Endothelial cell of umbilical vein (primary cell): ENCODE measurements around the gene TTC4.

ENCODE experiments used
- EZH2 ChIP-seq: IDR thresholded peaks from 2 replicates; pipeline ENCODE4 v1.6.1; 2012; ENCODE audit warnings: borderline replicate concordance, low read depth, mild to moderate bottlenecking, moderate library complexity, low read length, inconsistent platforms; ENCODE audit not compliant: severe bottlenecking
- FOS ChIP-seq: IDR thresholded peaks from 2 replicates; pipeline ENCODE4 v1.6.1; 2011; ENCODE audit warnings: mild to moderate bottlenecking, low read length, moderate library complexity, borderline replicate concordance; ENCODE audit not compliant: insufficient read depth
- GATA2 ChIP-seq: IDR thresholded peaks from 2 replicates; pipeline ENCODE4 v1.7.0; 2011; ENCODE audit warnings: low read depth, mild to moderate bottlenecking, moderate library complexity, mixed read lengths, low read length; ENCODE audit not compliant: insufficient read length, insufficient read depth
- JUN ChIP-seq: IDR thresholded peaks from 2 replicates; pipeline ENCODE4 v1.6.1; 2011; ENCODE audit warnings: borderline replicate concordance, low read depth; ENCODE audit not compliant: insufficient read length, insufficient read depth
- POLR2A ChIP-seq: IDR thresholded peaks from 2 replicates; pipeline ENCODE4 v1.6.1; 2012; ENCODE audit warnings: low read depth, mild to moderate bottlenecking, control low read depth, low read length
- POLR2AphosphoS5 ChIP-seq: IDR thresholded peaks from 2 replicates; pipeline ENCODE4 v1.6.1; 2012; ENCODE audit warnings: low read depth, mild to moderate bottlenecking, control low read depth, low read length, moderate library complexity; ENCODE audit not compliant: insufficient read depth
- TF ChIP-seq, protein P1 (sequence below), 2 donors: IDR thresholded peaks; 1 replicate in 1 of 2; 2 replicates in 1 of 2; pipeline ENCODE4 v1.5.1; 2011; ENCODE audit warnings: low read length in 2 of 2, mild to moderate bottlenecking in 2 of 2, moderate library complexity in 2 of 2, control low read depth in 1 of 2, inconsistent platforms in 1 of 2, low read depth in 1 of 2; ENCODE audit not compliant: insufficient read depth in 1 of 2; ENCODE audit errors: extremely low read depth in 1 of 2

GRCh38 chr1:54706419-54706818, 9.2 kb upstream of the TTC4 start:
- TF ChIP-seq, protein P1, sequence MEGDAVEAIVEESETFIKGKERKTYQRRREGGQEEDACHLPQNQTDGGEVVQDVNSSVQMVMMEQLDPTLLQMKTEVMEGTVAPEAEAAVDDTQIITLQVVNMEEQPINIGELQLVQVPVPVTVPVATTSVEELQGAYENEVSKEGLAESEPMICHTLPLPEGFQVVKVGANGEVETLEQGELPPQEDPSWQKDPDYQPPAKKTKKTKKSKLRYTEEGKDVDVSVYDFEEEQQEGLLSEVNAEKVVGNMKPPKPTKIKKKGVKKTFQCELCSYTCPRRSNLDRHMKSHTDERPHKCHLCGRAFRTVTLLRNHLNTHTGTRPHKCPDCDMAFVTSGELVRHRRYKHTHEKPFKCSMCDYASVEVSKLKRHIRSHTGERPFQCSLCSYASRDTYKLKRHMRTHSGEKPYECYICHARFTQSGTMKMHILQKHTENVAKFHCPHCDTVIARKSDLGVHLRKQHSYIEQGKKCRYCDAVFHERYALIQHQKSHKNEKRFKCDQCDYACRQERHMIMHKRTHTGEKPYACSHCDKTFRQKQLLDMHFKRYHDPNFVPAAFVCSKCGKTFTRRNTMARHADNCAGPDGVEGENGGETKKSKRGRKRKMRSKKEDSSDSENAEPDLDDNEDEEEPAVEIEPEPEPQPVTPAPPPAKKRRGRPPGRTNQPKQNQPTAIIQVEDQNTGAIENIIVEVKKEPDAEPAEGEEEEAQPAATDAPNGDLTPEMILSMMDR (IDR thresholded peaks at IDR 0.05; ENCODE audit: extremely low read depth in 1 of 2, insufficient read depth in 1 of 2, low read depth in 1 of 2, low read length in 2 of 2) = no peak
- TF ChIP-seq EZH2 = no peak
- no peak for TF ChIP-seq POLR2A
- no peak for TF ChIP-seq POLR2AphosphoS5
- no peak for TF ChIP-seq GATA2
- TF ChIP-seq FOS = no peak
- TF ChIP-seq JUN = no peak
